Glutamatergic neuron (in vitro differentiated cells): ENCODE measurements around the gene PLA2G10. TPM values are rescaled to one million over a fixed set of nuclear protein-coding genes. Genes with fewer than 3 reads are reported as not detected.

ENCODE experiments used
- DNase-seq: peaks from one replicate; pipeline ENCODE4 v3.0.0; 2022
- H3K27ac Mint-ChIP-seq: one replicate; pipeline ENCODE4 v1.8.0; 2020; ENCODE audit warnings: mild to moderate bottlenecking, mixed read lengths, inconsistent platforms; ENCODE audit not compliant: unreplicated experiment
- H3K27me3 Mint-ChIP-seq: one replicate; pipeline ENCODE4 v1.8.0; 2020; ENCODE audit warnings: mild to moderate bottlenecking, moderate library complexity, mixed read lengths, inconsistent platforms; ENCODE audit not compliant: unreplicated experiment
- H3K36me3 Mint-ChIP-seq: one replicate; pipeline ENCODE4 v1.8.0; 2020; ENCODE audit warnings: mild to moderate bottlenecking, mixed read lengths, inconsistent platforms; ENCODE audit not compliant: unreplicated experiment
- H3K4me1 Mint-ChIP-seq: one replicate; pipeline ENCODE4 v1.8.0; 2020; ENCODE audit warnings: mild to moderate bottlenecking, low read depth, mixed read lengths, inconsistent platforms; ENCODE audit not compliant: unreplicated experiment
- H3K4me3 Mint-ChIP-seq: one replicate; pipeline ENCODE4 v1.8.0; 2020; ENCODE audit warnings: mild to moderate bottlenecking, mixed read lengths, inconsistent platforms; ENCODE audit not compliant: unreplicated experiment
- H3K9me3 Mint-ChIP-seq: one replicate; pipeline ENCODE4 v1.8.0; 2020; ENCODE audit warnings: mild to moderate bottlenecking, moderate library complexity, mixed read lengths, inconsistent platforms; ENCODE audit not compliant: unreplicated experiment
- CTCF ChIP-seq: fragments of 200-600 bp; sonication (generic); IDR thresholded peaks from one replicate; pipeline ENCODE4 v1.5.0; 2021; ENCODE audit not compliant: partially characterized antibody, unreplicated experiment
- total RNA-seq: library from RNA; stranded (reverse); fragmentation: NEBNext Ultra II Directional; extraction: Animal tissue kit (Norgen Biotek cat#: 25700); gene quantifications from one replicate; pipeline ENCODE4 v1.2.1, GENCODE V29; 2021; ENCODE audit not compliant: unreplicated experiment

PLA2G10 gene
- total RNA-seq, 1 donor from 2014 or later = not detected

GRCh38 chr16:14628806-14629611 lies 65.1 kb downstream of the PLA2G10 start:
- Mint-ChIP-seq H3K36me3 (no peaks in the 10 kb centered on the region), H3K27me3 (peaks cover 2% of the 10 kb centered on the region), H3K4me3 (peak overlapping the region; percentile 96), H3K27ac (peak overlapping the region; percentile 85), H3K4me1 (peaks cover 12% of the 10 kb centered on the region), H3K9me3 (peaks cover 6% of the 10 kb centered on the region)
- no peak for TF ChIP-seq CTCF
- no peak for DNase-seq

- Mint-ChIP-seq H3K9me3 (peaks cover 1% of the 10 kb centered on the region), H3K4me1 (peaks cover 12% of the 10 kb centered on the region), H3K27me3 (peaks cover 4% of the 10 kb centered on the region), H3K27ac (no peak overlapping the region), H3K36me3 (no peaks in the 10 kb centered on the region), H3K4me3 (no peak overlapping the region)
- TF ChIP-seq CTCF = no peak
- no peak for DNase-seq
Observed at GRCh38 chr16:14627078-14627477, 67.0 kb downstream of the PLA2G10 start.

Other genes with a start within 250 kb of the PLA2G10 start
- gene PARN, start 64.0 kb downstream of the PLA2G10 start, total RNA-seq = 26.2 TPM
- gene BFAR, start 61.4 kb downstream of the PLA2G10 start, total RNA-seq = 70.7 TPM
- gene NPIPA3, start 9.1 kb upstream of the PLA2G10 start, total RNA-seq = 3.3 TPM
- gene NPIPA2, start 48.2 kb upstream of the PLA2G10 start, total RNA-seq = 21.2 TPM
- gene NOMO1, start 139.4 kb upstream of the PLA2G10 start, total RNA-seq = 74.8 TPM
- gene NPIPA1, start 243.1 kb upstream of the PLA2G10 start, total RNA-seq = 216 TPM